PC-3 (cell line): ENCODE measurements around the gene FIGNL1.

Experiments used
- EZH2 ChIP-seq: fragments of 300-600 bp; sonication (generic); IDR thresholded peaks from one replicate; pipeline ENCODE4 v1.6.1; 2017; ENCODE audit warnings: antibody characterized with exemption, mild to moderate bottlenecking, low read length; ENCODE audit not compliant: unreplicated experiment
- EZH2phosphoT487 ChIP-seq: fragments of 300-600 bp; sonication (generic); IDR thresholded peaks from 2 replicates; pipeline ENCODE4 v1.6.1; 2018; ENCODE audit warnings: mild to moderate bottlenecking, antibody characterized with exemption, low read length, borderline replicate concordance
- TF ChIP-seq, protein P1 (sequence below): fragments of 300-600 bp; sonication (generic); conservative IDR thresholded peaks from 2 replicates; pipeline ENCODE4 v1.5.1; 2017; ENCODE audit warnings: antibody characterized with exemption, low read depth, mild to moderate bottlenecking, low read length

DNA sequence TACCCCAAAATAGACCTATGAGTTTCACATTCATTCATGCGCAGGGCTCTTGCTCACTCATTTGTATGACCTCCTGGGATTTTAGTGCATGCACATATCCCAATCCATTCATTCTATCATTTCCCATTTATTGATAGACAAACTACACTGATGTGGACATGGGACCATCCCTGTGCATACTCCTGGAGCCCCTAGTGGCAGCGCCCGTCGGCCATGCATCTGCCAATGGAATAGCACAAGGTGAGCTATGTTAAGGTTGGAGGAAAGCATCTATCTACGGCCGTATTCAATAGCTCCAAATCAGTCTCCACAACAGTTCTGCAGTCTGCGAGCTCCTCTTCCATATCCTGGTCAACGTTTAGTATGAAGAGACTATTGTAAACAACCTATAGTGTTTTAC is 31.7 kb upstream of the FIGNL1 start:
- TF ChIP-seq, protein P1, sequence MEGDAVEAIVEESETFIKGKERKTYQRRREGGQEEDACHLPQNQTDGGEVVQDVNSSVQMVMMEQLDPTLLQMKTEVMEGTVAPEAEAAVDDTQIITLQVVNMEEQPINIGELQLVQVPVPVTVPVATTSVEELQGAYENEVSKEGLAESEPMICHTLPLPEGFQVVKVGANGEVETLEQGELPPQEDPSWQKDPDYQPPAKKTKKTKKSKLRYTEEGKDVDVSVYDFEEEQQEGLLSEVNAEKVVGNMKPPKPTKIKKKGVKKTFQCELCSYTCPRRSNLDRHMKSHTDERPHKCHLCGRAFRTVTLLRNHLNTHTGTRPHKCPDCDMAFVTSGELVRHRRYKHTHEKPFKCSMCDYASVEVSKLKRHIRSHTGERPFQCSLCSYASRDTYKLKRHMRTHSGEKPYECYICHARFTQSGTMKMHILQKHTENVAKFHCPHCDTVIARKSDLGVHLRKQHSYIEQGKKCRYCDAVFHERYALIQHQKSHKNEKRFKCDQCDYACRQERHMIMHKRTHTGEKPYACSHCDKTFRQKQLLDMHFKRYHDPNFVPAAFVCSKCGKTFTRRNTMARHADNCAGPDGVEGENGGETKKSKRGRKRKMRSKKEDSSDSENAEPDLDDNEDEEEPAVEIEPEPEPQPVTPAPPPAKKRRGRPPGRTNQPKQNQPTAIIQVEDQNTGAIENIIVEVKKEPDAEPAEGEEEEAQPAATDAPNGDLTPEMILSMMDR = no peak; the same call in 1 of the 2 replicates
- TF ChIP-seq EZH2phosphoT487 = no peak
- TF ChIP-seq EZH2 = no peak
